OCI-LY3 (cell line): ENCODE results near the gene LDLRAD4.

Source experiments
- H2AFZ ChIP-seq: fragments of 200-600, 300-600 bp; shearing (Covaris generic); 2 replicates; pipeline ENCODE4 v1.6.0; 2014; ENCODE audit warnings: antibody characterized with exemption, low read depth, low read length
- H3K27ac ChIP-seq: fragments of 200-600, 300-600 bp; sonication (generic); 2 replicates; pipeline ENCODE4 v1.5.1; 2014; ENCODE audit warnings: mild to moderate bottlenecking, low read length, moderate library complexity, mixed read lengths
- H3K27me3 ChIP-seq: fragments of 200-600, 300-600 bp; sonication (generic); 2 replicates; pipeline ENCODE4 v1.6.1; 2014; ENCODE audit warnings: low read depth, low read length, mixed read lengths
- H3K36me3 ChIP-seq: fragments of 200-600, 300-600 bp; sonication (generic); replicated peaks from 2 replicates; pipeline ENCODE3; 2014; ENCODE audit warnings: low read depth, low read length, mixed read lengths
- H3K4me1 ChIP-seq: fragments of 300-600, 200-600 bp; sonication (generic); 2 replicates; pipeline ENCODE4 v1.6.1; 2014; ENCODE audit warnings: low read length, mixed read lengths
- H3K4me2 ChIP-seq: fragments of 200-600, 300-600 bp; sonication (generic); 2 replicates; pipeline ENCODE4 v1.6.1; 2014; ENCODE audit warnings: low read length, mixed read lengths
- H3K4me3 ChIP-seq: fragments of 300-600, 200-600 bp; sonication (generic); 2 replicates; pipeline ENCODE4 v1.5.1; 2014; ENCODE audit warnings: antibody characterized with exemption, mild to moderate bottlenecking, low read length, moderate library complexity
- H3K79me2 ChIP-seq: fragments of 300-600, 200-600 bp; shearing (Covaris generic); 2 replicates; pipeline ENCODE4 v1.6.1; 2014; ENCODE audit warnings: mild to moderate bottlenecking, low read length, mixed read lengths
- H3K9ac ChIP-seq: fragments of 300-600, 200-600 bp; shearing (Covaris generic); 2 replicates; pipeline ENCODE4 v1.6.0; 2014; ENCODE audit warnings: mild to moderate bottlenecking, low read length, moderate library complexity
- H3K9me3 ChIP-seq: fragments of 200-600, 300-600 bp; shearing (Covaris generic); 2 replicates; pipeline ENCODE4 v1.6.1; 2014; ENCODE audit warnings: low read length, mixed read lengths; ENCODE audit not compliant: insufficient read depth
- H4K20me1 ChIP-seq: fragments of 200-600, 300-600 bp; sonication (generic); 2 replicates; pipeline ENCODE4 v1.6.1; 2016; ENCODE audit warnings: low read length, mixed read lengths; ENCODE audit not compliant: insufficient read depth
- EZH2phosphoT487 ChIP-seq: fragments of 200-600 bp; shearing (Covaris generic); IDR thresholded peaks from 2 replicates; pipeline ENCODE4 v1.6.1; 2018; ENCODE audit warnings: antibody characterized with exemption, mixed run types, low read depth
- TF ChIP-seq, protein P1 (sequence below): fragments of 200-600, 300-600 bp; sonication (generic); IDR thresholded peaks from 2 replicates; pipeline ENCODE4 v1.5.1; 2014; ENCODE audit warnings: antibody characterized with exemption, low read length, low read depth

The LDLRAD4 gene

DNA sequence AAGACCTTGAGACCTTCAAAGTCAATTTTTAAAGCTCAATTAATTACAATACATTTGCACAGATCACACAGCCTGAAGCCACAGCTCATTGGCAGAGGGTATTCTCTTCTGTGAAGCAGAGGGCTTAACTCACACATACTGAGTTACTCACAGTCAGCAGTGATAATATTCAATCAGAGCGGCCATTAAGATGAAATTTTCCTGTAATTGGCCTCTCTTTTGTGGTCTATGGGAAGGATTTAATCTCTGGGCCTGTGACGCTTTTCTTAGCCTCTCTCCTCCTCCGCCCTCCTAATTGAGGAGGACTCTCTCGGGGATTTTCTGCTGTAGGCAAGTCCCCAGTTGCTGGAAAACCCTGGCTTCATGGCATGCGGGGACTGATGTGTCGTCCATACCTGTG lies 12.3 kb upstream of the LDLRAD4 start:
- TF ChIP-seq, protein P1, sequence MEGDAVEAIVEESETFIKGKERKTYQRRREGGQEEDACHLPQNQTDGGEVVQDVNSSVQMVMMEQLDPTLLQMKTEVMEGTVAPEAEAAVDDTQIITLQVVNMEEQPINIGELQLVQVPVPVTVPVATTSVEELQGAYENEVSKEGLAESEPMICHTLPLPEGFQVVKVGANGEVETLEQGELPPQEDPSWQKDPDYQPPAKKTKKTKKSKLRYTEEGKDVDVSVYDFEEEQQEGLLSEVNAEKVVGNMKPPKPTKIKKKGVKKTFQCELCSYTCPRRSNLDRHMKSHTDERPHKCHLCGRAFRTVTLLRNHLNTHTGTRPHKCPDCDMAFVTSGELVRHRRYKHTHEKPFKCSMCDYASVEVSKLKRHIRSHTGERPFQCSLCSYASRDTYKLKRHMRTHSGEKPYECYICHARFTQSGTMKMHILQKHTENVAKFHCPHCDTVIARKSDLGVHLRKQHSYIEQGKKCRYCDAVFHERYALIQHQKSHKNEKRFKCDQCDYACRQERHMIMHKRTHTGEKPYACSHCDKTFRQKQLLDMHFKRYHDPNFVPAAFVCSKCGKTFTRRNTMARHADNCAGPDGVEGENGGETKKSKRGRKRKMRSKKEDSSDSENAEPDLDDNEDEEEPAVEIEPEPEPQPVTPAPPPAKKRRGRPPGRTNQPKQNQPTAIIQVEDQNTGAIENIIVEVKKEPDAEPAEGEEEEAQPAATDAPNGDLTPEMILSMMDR, result no peak
- TF ChIP-seq EZH2phosphoT487, result no peak
- Histone ChIP-seq H3K9me3 (no peaks in the 10 kb centered on the region), H3K27ac (no peak overlapping the region), H3K4me2 (no peak overlapping the region), H3K4me3 (no peak overlapping the region), H3K79me2 (no peaks in the 10 kb centered on the region), H3K36me3 (no peaks in the 10 kb centered on the region), H2AFZ (no peak overlapping the region), H3K4me1 (no peaks in the 10 kb centered on the region), H3K9ac (no peak overlapping the region), H4K20me1 (no peaks in the 10 kb centered on the region), H3K27me3 (peaks cover 34% of the 10 kb centered on the region)

DNA sequence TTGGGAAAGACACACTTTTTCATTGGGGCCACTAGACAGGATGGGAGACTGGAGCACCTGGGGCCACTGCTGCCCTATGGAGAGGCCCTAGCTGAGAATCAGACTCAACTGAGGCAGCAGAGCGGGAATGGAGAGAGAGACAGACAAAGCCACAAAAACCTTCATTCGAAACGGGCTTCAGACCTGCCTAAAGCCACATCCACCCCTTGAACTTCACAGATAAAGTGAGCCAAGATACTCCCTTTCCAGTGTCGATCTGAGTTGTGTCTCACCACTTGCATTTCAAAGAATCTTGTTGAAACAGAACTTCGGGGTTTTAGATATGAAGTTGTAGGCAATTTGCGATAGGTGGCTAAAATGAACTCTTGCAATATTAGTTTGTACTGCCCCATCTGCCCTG lies 11.3 kb upstream of the LDLRAD4 start:
- no peaks in the 10 kb centered on the region for H3K79me2 ChIP-seq
- TF ChIP-seq EZH2phosphoT487, result no peak
- TF ChIP-seq, protein P1, result no peak
- H3K9ac ChIP-seq, result no peak overlapping the region
- no peak overlapping the region for H2AFZ ChIP-seq
- no peaks in the 10 kb centered on the region for H3K36me3 ChIP-seq
- H3K4me3 ChIP-seq, result no peak overlapping the region
- no peak overlapping the region for H3K27ac ChIP-seq
- H3K4me1 ChIP-seq, result no peaks in the 10 kb centered on the region
- H4K20me1 ChIP-seq, result no peaks in the 10 kb centered on the region
- H3K9me3 ChIP-seq, result no peaks in the 10 kb centered on the region
- H3K4me2 ChIP-seq, result no peak overlapping the region
- H3K27me3 ChIP-seq, result peaks cover 34% of the 10 kb centered on the region

DNA sequence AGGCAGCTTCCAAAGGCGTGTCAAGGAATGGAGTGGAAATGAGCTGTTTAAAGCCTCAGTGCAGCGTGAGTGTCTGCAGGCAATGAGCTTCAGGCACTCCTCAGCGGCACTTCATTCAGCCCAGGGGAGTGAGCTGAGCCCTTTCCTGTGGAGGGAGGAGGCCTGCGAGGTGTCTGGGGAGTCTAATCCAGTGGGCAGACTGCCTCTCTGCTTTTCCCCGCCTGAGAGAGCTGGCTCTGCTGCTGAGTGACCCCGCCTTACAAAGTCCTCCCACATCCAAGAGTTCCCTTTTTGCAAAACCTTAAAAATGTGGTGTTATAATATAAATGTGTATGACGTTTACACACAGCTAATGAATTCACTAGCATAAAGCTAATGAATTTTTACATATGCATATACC lies 7.0 kb upstream of the LDLRAD4 start:
- Histone ChIP-seq H2AFZ (no peak overlapping the region), H3K9ac (no peak overlapping the region), H3K79me2 (no peaks in the 10 kb centered on the region), H3K9me3 (no peaks in the 10 kb centered on the region), H3K4me2 (no peak overlapping the region), H3K36me3 (no peaks in the 10 kb centered on the region), H3K4me3 (no peak overlapping the region), H3K4me1 (peaks cover 4% of the 10 kb centered on the region), H4K20me1 (no peaks in the 10 kb centered on the region; the same call in 1 of the 2 replicates), H3K27me3 (peaks cover 43% of the 10 kb centered on the region), H3K27ac (no peak overlapping the region)
- TF ChIP-seq, protein P1, result no peak
- TF ChIP-seq EZH2phosphoT487, result no peak

DNA sequence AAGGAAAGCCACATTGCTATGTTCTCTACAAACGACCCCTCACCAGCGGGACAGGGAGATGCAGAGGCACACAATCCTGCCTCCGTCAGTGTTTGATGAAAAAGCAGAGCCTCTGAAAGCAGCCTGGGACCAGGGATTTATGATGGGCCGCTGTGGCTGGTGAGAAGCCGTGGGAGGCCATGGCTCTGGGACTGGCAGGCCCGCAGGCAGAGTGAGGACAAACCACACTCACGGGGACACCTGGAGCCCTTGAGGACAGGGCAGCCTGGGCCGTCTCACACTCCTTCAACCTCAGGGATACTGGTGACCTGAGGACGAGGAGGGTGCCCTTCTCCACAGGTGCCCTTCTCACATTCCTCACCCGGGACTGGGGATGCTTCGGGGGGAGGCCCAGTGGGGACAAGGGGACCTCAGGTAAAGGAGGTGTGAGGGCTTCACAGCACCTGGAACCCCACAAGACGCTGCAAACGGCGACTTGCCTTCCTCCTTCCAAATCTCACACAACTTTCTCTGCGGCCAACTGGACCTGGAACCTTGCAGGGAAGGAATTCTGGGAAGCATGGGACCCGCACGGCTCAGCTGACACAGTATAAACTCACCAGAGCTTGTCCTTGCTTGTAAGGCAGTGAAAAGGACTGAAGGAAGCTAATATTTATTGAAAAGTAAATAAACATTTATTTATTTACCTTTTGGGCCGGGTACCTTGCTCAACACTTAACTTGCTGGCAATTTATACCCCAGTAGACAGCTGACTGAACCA lies 5.3 kb upstream of the LDLRAD4 start:
- H3K36me3 ChIP-seq, result no peaks in the 10 kb centered on the region
- peaks cover 32% of the 10 kb centered on the region for H3K27me3 ChIP-seq
- H2AFZ ChIP-seq, result no peak overlapping the region
- no peak overlapping the region for H3K9ac ChIP-seq
- H3K27ac ChIP-seq, result no peak overlapping the region
- no peaks in the 10 kb centered on the region; the same call in 1 of the 2 replicates for H4K20me1 ChIP-seq
- H3K4me3 ChIP-seq, result no peak overlapping the region
- H3K4me2 ChIP-seq, result no peak overlapping the region
- no peaks in the 10 kb centered on the region for H3K9me3 ChIP-seq
- H3K79me2 ChIP-seq, result no peaks in the 10 kb centered on the region
- no peak for TF ChIP-seq EZH2phosphoT487
- TF ChIP-seq, protein P1, result no peak
- peaks cover 9% of the 10 kb centered on the region for H3K4me1 ChIP-seq
